CD4-positive, alpha-beta T cell treated with Interleukin-1 beta for 1 hour (primary cell): Measurements from ENCODE around the gene CSF3R.

ENCODE experiments used
- DNase-seq, 2 donors: peaks; one replicate each; pipeline ENCODE4 v3.0.0-alpha.2; 2020 to 2022

CSF3R gene

GRCh38 chr1:36455386-36455785, 27.3 kb downstream of the CSF3R start:
- DNase-seq = no peak

- no peak for DNase-seq
Observed at GRCh38 chr1:36453600-36454388, 28.9 kb downstream of the CSF3R start.

- no peak for DNase-seq
Observed at GRCh38 chr1:36453051-36453450, 29.7 kb downstream of the CSF3R start.

GRCh38 chr1:36450919-36451305, 31.8 kb downstream of the CSF3R start:
- DNase-seq = no peak

GRCh38 chr1:36450270-36450918, 32.3 kb downstream of the CSF3R start, which contains the start of gene OSCP1:
Gene OSCP1 (minus strand): TSS chr1:36450451. CDS start chr1:36450369, 82 bp downstream.
- DNase-seq = peak; percentile 91 to 92

- no peak for DNase-seq
Observed at GRCh38 chr1:36448530-36449056, 34.1 kb downstream of the CSF3R start.

GRCh38 chr1:36447450-36447849, 35.3 kb downstream of the CSF3R start:
- no peak for DNase-seq

- no peak for DNase-seq
Observed at GRCh38 chr1:36446746-36447145, 36.0 kb downstream of the CSF3R start.

GRCh38 chr1:36446271-36446670, 36.4 kb downstream of the CSF3R start:
- peak in 1 of 2 donors; percentile 25 for DNase-seq

GRCh38 chr1:36443297-36443696, 39.4 kb downstream of the CSF3R start:
- DNase-seq = no peak

GRCh38 chr1:36442337-36442736, 40.4 kb downstream of the CSF3R start:
- DNase-seq = no peak

GRCh38 chr1:36440646-36441045, 42.1 kb downstream of the CSF3R start:
- no peak for DNase-seq

GRCh38 chr1:36440044-36440443, 42.7 kb downstream of the CSF3R start:
- no peak for DNase-seq

GRCh38 chr1:36438715-36439114, 44.0 kb downstream of the CSF3R start:
- DNase-seq = no peak

- no peak for DNase-seq
Observed at GRCh38 chr1:36436821-36437220, 45.9 kb downstream of the CSF3R start.

GRCh38 chr1:36433102-36433501, 49.6 kb downstream of the CSF3R start:
- DNase-seq = no peak

GRCh38 chr1:36432616-36433015, 50.1 kb downstream of the CSF3R start:
- DNase-seq = no peak

- no peak for DNase-seq
Observed at GRCh38 chr1:36425791-36426190, 56.9 kb downstream of the CSF3R start.

GRCh38 chr1:36421649-36422048, 61.1 kb downstream of the CSF3R start:
- DNase-seq = no peak

GRCh38 chr1:36420836-36421317, 61.8 kb downstream of the CSF3R start:
- peak; percentile 84 to 88 for DNase-seq

GRCh38 chr1:36420409-36420808, 62.3 kb downstream of the CSF3R start:
- no peak for DNase-seq

- no peak for DNase-seq
Observed at GRCh38 chr1:36419569-36419968, 63.1 kb downstream of the CSF3R start.

GRCh38 chr1:36419140-36419539, 63.6 kb downstream of the CSF3R start:
- no peak for DNase-seq

GRCh38 chr1:36417931-36418330, 64.8 kb downstream of the CSF3R start:
- no peak for DNase-seq
